Measurements from ENCODE around the gene DENND1A.

The DENND1A gene

DNA sequence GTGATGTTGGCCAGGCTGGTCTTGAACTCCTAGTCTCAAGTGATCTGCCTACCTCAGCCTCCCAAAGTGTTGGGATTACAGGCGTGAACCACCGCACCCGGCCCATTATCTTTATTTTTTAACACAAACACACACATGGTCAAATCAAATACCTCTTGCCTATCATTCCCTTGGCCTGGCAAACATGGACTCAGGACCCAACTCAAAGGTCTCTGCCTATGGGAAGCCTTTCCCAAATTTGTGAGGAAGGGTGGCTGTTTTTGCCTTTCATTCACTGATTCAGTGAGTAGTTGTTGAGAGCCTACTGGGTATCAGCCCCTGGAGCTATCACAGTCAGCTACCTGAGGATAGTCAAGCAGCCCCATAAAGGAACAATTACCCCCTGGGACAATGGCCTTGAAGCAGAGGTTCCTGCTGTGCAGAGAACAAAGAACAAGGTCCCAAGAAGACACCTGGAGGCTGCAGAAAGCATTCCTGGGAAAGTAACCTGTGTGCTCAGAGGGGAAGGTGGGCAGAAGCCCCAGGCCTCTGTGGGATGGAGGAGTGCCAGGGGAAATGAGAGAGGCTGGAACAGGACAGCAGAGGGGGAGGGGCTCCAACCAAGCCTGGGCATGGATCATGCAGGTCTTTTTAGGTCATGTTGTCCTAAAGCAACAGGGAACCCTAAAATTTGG is 447.5 kb downstream of the DENND1A start:
- WGBS, result 93% methylated on average over 3 of the region's 3 CpGs
- no peak overlapping the region for H3K18ac ChIP-seq (ENCODE audit: low read depth in 1 of 2, low read length in 2 of 2)
- H3K27ac ChIP-seq (ENCODE audit: low read length, poor library complexity, severe bottlenecking), result no peak overlapping the region
- no peak overlapping the region for H3K23ac ChIP-seq (ENCODE audit: low read length in 2 of 2)
- no peak overlapping the region for H2BK5ac ChIP-seq (ENCODE audit: low read depth, low read length, poor library complexity, severe bottlenecking)
- no peaks in the 10 kb centered on the region for H3K9me3 ChIP-seq (ENCODE audit: control insufficient read depth, low read length)
- H2AK5ac ChIP-seq (ENCODE audit: low read length, severe bottlenecking), result no peak overlapping the region
- no peak for DNase-seq
- no peak overlapping the region for H3K9ac ChIP-seq (ENCODE audit: low read length)
- H2BK120ac ChIP-seq (ENCODE audit: low read depth, low read length), result no peak overlapping the region
- H3K14ac ChIP-seq (ENCODE audit: low read length in 2 of 2), result no peak overlapping the region
- no peak overlapping the region for H4K8ac ChIP-seq (ENCODE audit: low read length)
- no peak overlapping the region for H3K4ac ChIP-seq (ENCODE audit: low read depth in 1 of 2, low read length in 2 of 2)
- no peak overlapping the region for H2BK12ac ChIP-seq (ENCODE audit: low read length in 2 of 2)
- no peak overlapping the region for H4K91ac ChIP-seq (ENCODE audit: low read length)
- no peak overlapping the region for H3K4me3 ChIP-seq (ENCODE audit: insufficient read depth in 1 of 2, low read depth in 1 of 2, low read length in 2 of 2)
- no peak overlapping the region for H2BK15ac ChIP-seq (ENCODE audit: low read depth, poor library complexity, severe bottlenecking)
- no peaks in the 10 kb centered on the region for H3K79me1 ChIP-seq (replicated peaks; ENCODE audit: low read length, poor library complexity, severe bottlenecking)
- no peak overlapping the region for H3K4me2 ChIP-seq (ENCODE audit: low read length, poor library complexity, severe bottlenecking)
- no peaks in the 10 kb centered on the region for H3K27me3 ChIP-seq (ENCODE audit: control insufficient read depth in 1 of 2, insufficient read depth in 1 of 2, low read length in 2 of 2)
- no peaks in the 10 kb centered on the region for H3K36me3 ChIP-seq (ENCODE audit: control insufficient read depth in 1 of 2, insufficient read depth in 2 of 2, low read depth in 1 of 2, low read length in 2 of 2)
- H3K4me1 ChIP-seq (ENCODE audit: control insufficient read depth, insufficient read depth, low read depth, low read length), result no peaks in the 10 kb centered on the region
- no peak overlapping the region for H2AFZ ChIP-seq (ENCODE audit: low read depth, low read length)

DNA sequence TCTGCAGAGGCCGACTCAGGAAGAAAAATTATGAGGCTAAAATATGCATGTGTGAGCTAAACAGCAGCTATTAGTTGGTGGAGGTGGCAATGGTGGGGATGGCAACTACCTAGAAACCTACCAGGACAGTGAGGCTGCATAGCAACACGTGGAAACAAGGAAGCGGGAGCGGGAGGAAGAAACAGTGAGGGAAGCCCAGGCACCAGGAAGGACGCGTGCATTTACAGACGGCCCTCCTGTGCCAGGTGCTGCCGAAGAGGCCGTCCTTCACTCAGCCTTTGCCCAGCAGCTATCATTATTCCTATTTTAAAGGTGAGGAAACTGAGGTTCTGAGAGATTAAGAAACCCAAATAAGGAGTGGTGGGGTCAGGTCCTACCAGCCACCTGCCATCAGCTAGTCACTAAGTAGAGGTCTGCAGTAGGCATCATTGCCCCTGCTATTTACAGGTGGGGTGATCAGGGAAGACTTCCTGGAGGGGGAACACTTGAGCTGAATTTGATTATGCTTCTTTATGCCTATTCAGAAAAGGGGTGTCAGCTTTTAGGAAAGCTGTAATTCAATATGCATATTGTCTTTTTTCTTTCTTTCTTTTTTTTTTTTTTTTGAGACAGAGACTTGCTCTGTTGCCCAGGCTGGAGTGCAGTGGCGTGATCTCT is 448.6 kb downstream of the DENND1A start:
- Histone ChIP-seq H3K9me3 (ENCODE audit: control insufficient read depth, low read length) (no peaks in the 10 kb centered on the region), H3K79me1 (replicated peaks; ENCODE audit: low read length, poor library complexity, severe bottlenecking) (no peaks in the 10 kb centered on the region), H3K4ac (ENCODE audit: low read depth in 1 of 2, low read length in 2 of 2) (no peak overlapping the region), H4K91ac (ENCODE audit: low read length) (no peak overlapping the region), H3K27me3 (ENCODE audit: control insufficient read depth in 1 of 2, insufficient read depth in 1 of 2, low read length in 2 of 2) (no peaks in the 10 kb centered on the region), H4K8ac (ENCODE audit: low read length) (no peak overlapping the region), H3K23ac (ENCODE audit: low read length in 2 of 2) (no peak overlapping the region), H3K14ac (ENCODE audit: low read length in 2 of 2) (no peak overlapping the region), H2BK15ac (ENCODE audit: low read depth, poor library complexity, severe bottlenecking) (no peak overlapping the region), H2BK120ac (ENCODE audit: low read depth, low read length) (no peak overlapping the region), H2AK5ac (ENCODE audit: low read length, severe bottlenecking) (no peak overlapping the region), H3K18ac (ENCODE audit: low read depth in 1 of 2, low read length in 2 of 2) (no peak overlapping the region), H3K27ac (ENCODE audit: low read length, poor library complexity, severe bottlenecking) (no peak overlapping the region), H3K4me1 (ENCODE audit: control insufficient read depth, insufficient read depth, low read depth, low read length) (no peaks in the 10 kb centered on the region), H3K9ac (ENCODE audit: low read length) (no peak overlapping the region), H3K4me2 (ENCODE audit: low read length, poor library complexity, severe bottlenecking) (no peak overlapping the region), H3K36me3 (ENCODE audit: control insufficient read depth in 1 of 2, insufficient read depth in 2 of 2, low read depth in 1 of 2, low read length in 2 of 2) (no peaks in the 10 kb centered on the region), H2BK5ac (ENCODE audit: low read depth, low read length, poor library complexity, severe bottlenecking) (no peak overlapping the region), H2AFZ (ENCODE audit: low read depth, low read length) (no peak overlapping the region), H3K4me3 (ENCODE audit: insufficient read depth in 1 of 2, low read depth in 1 of 2, low read length in 2 of 2) (no peak overlapping the region), H2BK12ac (ENCODE audit: low read length in 2 of 2) (no peak overlapping the region)
- 83% methylated on average over 5 of the region's 10 CpGs for WGBS
- no peak for DNase-seq

DNA sequence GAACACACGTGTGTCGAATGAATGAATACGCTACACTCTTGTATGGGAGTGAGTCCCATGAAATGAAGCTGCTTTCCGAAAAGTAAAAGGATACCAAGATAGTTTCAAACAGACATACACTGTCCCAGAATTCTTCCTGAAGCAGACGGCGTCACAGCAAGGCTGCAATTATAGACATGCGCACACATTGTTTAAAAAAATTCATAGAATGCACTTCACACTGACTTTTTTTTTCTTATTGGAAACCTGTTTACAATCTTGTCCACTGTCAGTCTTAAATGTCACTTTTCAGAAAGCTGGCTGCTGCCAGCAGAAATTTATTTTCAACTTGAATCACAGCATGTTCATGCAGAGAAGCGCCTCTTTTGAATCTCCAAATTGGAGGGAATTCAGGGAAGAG is 449.1 kb downstream of the DENND1A start:
- Histone ChIP-seq H3K4me3 (ENCODE audit: insufficient read depth in 1 of 2, low read depth in 1 of 2, low read length in 2 of 2) (no peak overlapping the region), H2BK12ac (ENCODE audit: low read length in 2 of 2) (no peak overlapping the region), H3K14ac (ENCODE audit: low read length in 2 of 2) (no peak overlapping the region), H4K91ac (ENCODE audit: low read length) (no peak overlapping the region), H3K9me3 (ENCODE audit: control insufficient read depth, low read length) (no peaks in the 10 kb centered on the region), H4K8ac (ENCODE audit: low read length) (no peak overlapping the region), H3K4me2 (ENCODE audit: low read length, poor library complexity, severe bottlenecking) (no peak overlapping the region), H2AFZ (ENCODE audit: low read depth, low read length) (no peak overlapping the region), H3K27me3 (ENCODE audit: control insufficient read depth in 1 of 2, insufficient read depth in 1 of 2, low read length in 2 of 2) (no peaks in the 10 kb centered on the region), H3K4me1 (ENCODE audit: control insufficient read depth, insufficient read depth, low read depth, low read length) (no peaks in the 10 kb centered on the region), H3K79me1 (replicated peaks; ENCODE audit: low read length, poor library complexity, severe bottlenecking) (no peaks in the 10 kb centered on the region), H3K9ac (ENCODE audit: low read length) (no peak overlapping the region), H2BK15ac (ENCODE audit: low read depth, poor library complexity, severe bottlenecking) (no peak overlapping the region), H2AK5ac (ENCODE audit: low read length, severe bottlenecking) (no peak overlapping the region), H2BK5ac (ENCODE audit: low read depth, low read length, poor library complexity, severe bottlenecking) (no peak overlapping the region), H3K23ac (ENCODE audit: low read length in 2 of 2) (no peak overlapping the region), H3K27ac (ENCODE audit: low read length, poor library complexity, severe bottlenecking) (no peak overlapping the region), H3K18ac (ENCODE audit: low read depth in 1 of 2, low read length in 2 of 2) (no peak overlapping the region), H2BK120ac (ENCODE audit: low read depth, low read length) (no peak overlapping the region), H3K4ac (ENCODE audit: low read depth in 1 of 2, low read length in 2 of 2) (no peak overlapping the region), H3K36me3 (ENCODE audit: control insufficient read depth in 1 of 2, insufficient read depth in 2 of 2, low read depth in 1 of 2, low read length in 2 of 2) (no peaks in the 10 kb centered on the region)
- DNase-seq, result no peak
- 96% methylated on average over 8 of the region's 8 CpGs for WGBS

DNA sequence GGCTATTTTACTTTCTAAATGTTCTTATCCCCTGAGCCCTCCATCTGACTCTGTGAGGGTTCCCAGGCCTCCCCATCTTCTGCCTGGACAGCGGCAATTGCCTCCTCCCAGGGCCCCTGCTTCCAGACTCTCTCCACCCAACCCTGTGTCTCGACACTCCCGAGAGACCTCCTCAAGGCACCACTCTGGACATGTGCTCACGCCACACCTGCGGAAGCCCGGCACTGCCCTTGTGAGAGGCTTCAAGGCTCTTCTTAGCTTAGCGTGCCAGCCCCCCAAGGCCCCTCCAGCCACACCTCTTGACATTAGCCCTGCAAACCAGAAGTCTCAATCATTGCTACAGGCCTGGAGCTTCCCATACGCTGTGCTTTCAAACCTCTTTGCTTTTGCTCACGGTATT is 449.8 kb downstream of the DENND1A start:
- H4K8ac ChIP-seq (ENCODE audit: low read length), result no peak overlapping the region
- no peak overlapping the region for H3K4me3 ChIP-seq (ENCODE audit: insufficient read depth in 1 of 2, low read depth in 1 of 2, low read length in 2 of 2)
- H3K9me3 ChIP-seq (ENCODE audit: control insufficient read depth, low read length), result no peaks in the 10 kb centered on the region
- H2BK15ac ChIP-seq (ENCODE audit: low read depth, poor library complexity, severe bottlenecking), result no peak overlapping the region
- H4K91ac ChIP-seq (ENCODE audit: low read length), result no peak overlapping the region
- 87% methylated on average over 9 of the region's 9 CpGs for WGBS
- H3K18ac ChIP-seq (ENCODE audit: low read depth in 1 of 2, low read length in 2 of 2), result no peak overlapping the region
- no peak overlapping the region for H2BK120ac ChIP-seq (ENCODE audit: low read depth, low read length)
- H3K27me3 ChIP-seq (ENCODE audit: control insufficient read depth in 1 of 2, insufficient read depth in 1 of 2, low read length in 2 of 2), result no peaks in the 10 kb centered on the region
- no peak overlapping the region for H3K9ac ChIP-seq (ENCODE audit: low read length)
- no peaks in the 10 kb centered on the region for H3K4me1 ChIP-seq (ENCODE audit: control insufficient read depth, insufficient read depth, low read depth, low read length)
- no peak for DNase-seq
- no peak overlapping the region for H3K23ac ChIP-seq (ENCODE audit: low read length in 2 of 2)
- no peak overlapping the region for H2BK5ac ChIP-seq (ENCODE audit: low read depth, low read length, poor library complexity, severe bottlenecking)
- no peaks in the 10 kb centered on the region for H3K79me1 ChIP-seq (replicated peaks; ENCODE audit: low read length, poor library complexity, severe bottlenecking)
- no peak overlapping the region for H2AFZ ChIP-seq (ENCODE audit: low read depth, low read length)
- no peaks in the 10 kb centered on the region for H3K36me3 ChIP-seq (ENCODE audit: control insufficient read depth in 1 of 2, insufficient read depth in 2 of 2, low read depth in 1 of 2, low read length in 2 of 2)
- no peak overlapping the region for H2BK12ac ChIP-seq (ENCODE audit: low read length in 2 of 2)
- no peak overlapping the region for H3K4ac ChIP-seq (ENCODE audit: low read depth in 1 of 2, low read length in 2 of 2)
- H3K4me2 ChIP-seq (ENCODE audit: low read length, poor library complexity, severe bottlenecking), result no peak overlapping the region
- H2AK5ac ChIP-seq (ENCODE audit: low read length, severe bottlenecking), result no peak overlapping the region
- no peak overlapping the region for H3K27ac ChIP-seq (ENCODE audit: low read length, poor library complexity, severe bottlenecking)
- no peak overlapping the region for H3K14ac ChIP-seq (ENCODE audit: low read length in 2 of 2)
